ENCODE results near the gene INSR. TPM values are rescaled to one million over a fixed set of nuclear protein-coding genes. Genes with fewer than 3 reads are reported as not detected.
A peak's percentile ranks its signal among the peaks of the same experiment; 100 is the strongest.

INSR gene
- total RNA-seq, 1 donor from 2014 or later, result 37.3 TPM

- Histone ChIP-seq H3K9me3 (peaks cover 3% of the 10 kb centered on the region), H3K4me3 (no peak overlapping the region), H3K4me1 (no peaks in the 10 kb centered on the region), H3K27me3 (ENCODE audit: low read depth) (no peaks in the 10 kb centered on the region), H3K27ac (no peak overlapping the region), H3K36me3 (no peaks in the 10 kb centered on the region)
- no peak for ATAC-seq
- no peak for TF ChIP-seq CTCF (IDR thresholded peaks at IDR 0.05)
- intact Hi-C loops (cut with DNase I), result no loop called here
- no peak for DNase-seq
These were observed 44.1 kb downstream of the INSR start for GRCh38 chr19:7250057-7250596.

- H3K9me3 ChIP-seq, result peaks cover 3% of the 10 kb centered on the region
- no peak for TF ChIP-seq CTCF (IDR thresholded peaks at IDR 0.05)
- intact Hi-C loops (cut with DNase I), result no loop called here
- DNase-seq, result no peak
- H3K27me3 ChIP-seq (ENCODE audit: low read depth), result no peaks in the 10 kb centered on the region
- no peak overlapping the region for H3K27ac ChIP-seq
- no peaks in the 10 kb centered on the region for H3K36me3 ChIP-seq
- no peak overlapping the region for H3K4me3 ChIP-seq
- H3K4me1 ChIP-seq, result no peaks in the 10 kb centered on the region
- no peak for ATAC-seq
These were observed 47.1 kb downstream of the INSR start for GRCh38 chr19:7247155-7247554.

- Histone ChIP-seq H3K4me1 (no peaks in the 10 kb centered on the region), H3K27me3 (ENCODE audit: low read depth) (no peaks in the 10 kb centered on the region), H3K36me3 (no peaks in the 10 kb centered on the region), H3K9me3 (peaks cover 3% of the 10 kb centered on the region), H3K27ac (no peak overlapping the region), H3K4me3 (no peak overlapping the region)
- no peak for TF ChIP-seq CTCF (IDR thresholded peaks at IDR 0.05)
- no peak for DNase-seq
- ATAC-seq, result no peak
- intact Hi-C loops (cut with DNase I), result no loop called here
These were observed 47.6 kb downstream of the INSR start for GRCh38 chr19:7246601-7247000.

GRCh38 chr19:7242601-7243258, 51.5 kb downstream of the INSR start:
- intact Hi-C loops (cut with DNase I), result no loop called here
- peak in 1 of 2 donors; percentile 23 for ATAC-seq

GRCh38 chr19:7238051-7238450, 56.2 kb downstream of the INSR start:
- H3K4me3 ChIP-seq, result no peak overlapping the region
- H3K27me3 ChIP-seq (ENCODE audit: low read depth), result no peaks in the 10 kb centered on the region
- no peak for TF ChIP-seq CTCF (IDR thresholded peaks at IDR 0.05)
- intact Hi-C loops (cut with DNase I), result no loop called here
- no peaks in the 10 kb centered on the region for H3K36me3 ChIP-seq
- H3K27ac ChIP-seq, result no peak overlapping the region
- H3K4me1 ChIP-seq, result no peaks in the 10 kb centered on the region
- H3K9me3 ChIP-seq, result no peaks in the 10 kb centered on the region
- ATAC-seq, result no peak
- no peak for DNase-seq

More at GRCh38 chr19:7242601-7243258, 51.5 kb downstream of the INSR start:
- Histone ChIP-seq H3K4me1 (no peaks in the 10 kb centered on the region), H3K4me3 (no peak overlapping the region), H3K27me3 (ENCODE audit: low read depth) (no peaks in the 10 kb centered on the region), H3K9me3 (peaks cover 3% of the 10 kb centered on the region), H3K27ac (no peak overlapping the region), H3K36me3 (no peaks in the 10 kb centered on the region)
- no peak for TF ChIP-seq CTCF (IDR thresholded peaks at IDR 0.05)
- DNase-seq, result no peak
